Coronary artery (tissue), 2 donors: Measurements from ENCODE around the gene METTL25.

Source experiments
- DNase-seq: peaks from one replicate; pipeline ENCODE4 v3.0.0-alpha.2; 2017; ENCODE audit warnings: low spot score
- H3K27ac ChIP-seq, 2 donors: fragments of 200-600 bp; sonication (generic); one replicate each; pipeline ENCODE4 v1.5.1; 2016 to 2019
- H3K4me3 ChIP-seq: fragments of 200-600 bp; sonication (generic); 2 replicates; pipeline ENCODE4 v1.5.1; 2016; ENCODE audit warnings: mild to moderate bottlenecking, moderate library complexity
- CTCF ChIP-seq: fragments of 200-600 bp; sonication (generic); IDR thresholded peaks from one replicate; pipeline ENCODE4 v1.5.1; 2019; ENCODE audit warnings: antibody characterized with exemption

METTL25 gene

GRCh38 chr12:82437744-82438143 is 79.4 kb downstream of the METTL25 start:
- DNase-seq = no peak
- H3K27ac ChIP-seq = no peak overlapping the region
- no peak overlapping the region for H3K4me3 ChIP-seq
- TF ChIP-seq CTCF = no peak

DNA sequence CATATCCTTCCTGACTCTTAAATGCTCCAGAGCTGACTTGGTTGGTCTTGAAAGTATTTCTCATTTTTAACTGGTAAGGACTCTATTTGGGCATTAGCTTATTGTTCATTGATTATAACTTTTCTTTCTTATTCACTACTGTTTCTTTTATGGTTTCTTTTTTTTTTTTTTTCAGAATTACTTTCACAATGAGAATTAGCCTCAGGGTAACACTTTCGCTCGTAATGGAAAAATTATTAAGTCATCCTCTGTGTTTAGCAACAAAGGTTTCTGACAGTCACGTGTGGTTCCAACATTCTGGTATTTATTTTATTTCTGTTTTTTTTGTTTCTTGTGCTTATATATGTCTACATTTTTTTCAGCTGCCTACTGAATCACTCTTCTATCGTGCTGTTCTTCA is 80.0 kb downstream of the METTL25 start:
- no peak for TF ChIP-seq CTCF
- DNase-seq = no peak
- Histone ChIP-seq H3K27ac (no peak overlapping the region), H3K4me3 (no peak overlapping the region)

DNA sequence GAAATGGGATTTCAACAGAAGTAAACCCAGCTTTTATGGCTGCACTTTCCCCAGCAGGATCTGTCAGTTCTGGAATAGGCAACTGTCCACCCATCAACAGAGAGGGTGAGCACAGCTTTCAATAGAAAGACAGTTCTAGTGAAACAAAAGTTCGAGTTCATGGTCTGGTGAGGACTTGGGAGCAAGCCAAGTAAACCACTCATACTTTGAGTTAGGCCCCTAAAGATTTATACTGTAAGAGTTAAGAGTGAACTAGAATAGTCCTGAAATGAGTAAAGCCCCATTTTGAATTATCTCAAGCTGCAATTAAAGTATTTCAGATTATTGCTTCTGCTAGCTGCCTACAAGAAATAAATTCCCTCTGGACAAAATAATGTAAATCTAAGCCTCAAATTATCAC is 82.6 kb downstream of the METTL25 start:
- DNase-seq = no peak
- Histone ChIP-seq H3K4me3 (no peak overlapping the region), H3K27ac (no peak overlapping the region)
- no peak for TF ChIP-seq CTCF

DNA sequence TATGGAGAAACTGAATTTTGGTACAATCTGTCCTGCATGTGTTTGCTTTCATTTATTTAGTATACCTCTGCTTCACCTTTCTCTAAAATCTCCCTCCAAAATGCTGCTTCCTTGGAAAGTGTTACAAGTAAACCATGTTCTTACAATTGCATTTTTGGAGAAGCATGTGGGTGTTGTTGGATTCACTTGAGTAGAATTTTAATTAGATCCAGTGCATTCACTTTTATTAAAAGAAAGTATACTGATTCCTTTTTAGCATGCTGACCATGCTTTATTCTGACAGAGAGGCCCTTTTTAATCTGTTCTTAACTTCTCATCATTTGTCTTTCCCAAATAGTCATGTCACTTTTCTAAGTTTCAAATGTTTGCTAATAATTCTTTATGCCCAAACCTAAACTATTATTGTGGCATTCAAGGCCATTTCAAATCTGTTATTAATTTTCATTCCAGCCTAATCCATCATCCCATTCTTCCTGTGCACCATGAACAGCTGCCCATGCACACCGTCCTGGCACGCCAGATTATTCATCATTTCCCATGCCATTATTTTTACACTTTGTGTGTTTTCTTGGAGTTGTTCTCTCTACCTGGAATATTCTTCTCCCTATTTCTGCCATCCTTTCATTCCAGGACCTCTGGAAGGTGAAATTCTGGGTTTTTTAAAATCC is 90.7 kb downstream of the METTL25 start:
- Histone ChIP-seq H3K4me3 (no peak overlapping the region), H3K27ac (no peak overlapping the region)
- no peak for DNase-seq
- no peak for TF ChIP-seq CTCF

DNA sequence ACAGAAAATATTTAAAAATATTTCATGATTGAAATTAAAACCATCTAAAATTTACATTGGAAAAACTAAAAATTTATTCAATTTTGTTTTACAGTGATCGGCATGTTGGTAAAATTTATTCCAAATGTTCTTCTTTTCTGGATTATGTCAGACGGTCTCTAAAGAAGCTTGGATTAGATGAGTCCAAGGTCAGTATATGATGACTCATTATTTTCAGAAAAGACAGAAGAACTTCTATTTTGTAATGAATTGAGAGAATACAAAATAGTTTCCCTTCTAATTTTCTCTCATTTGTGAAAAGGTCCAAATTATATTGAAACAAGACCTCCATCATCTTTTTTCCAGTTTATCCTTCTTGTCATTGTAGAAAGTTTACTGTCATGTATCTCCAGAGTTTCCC is 98.3 kb downstream of the METTL25 start:
- TF ChIP-seq CTCF = no peak
- no peak overlapping the region for H3K27ac ChIP-seq
- no peak overlapping the region for H3K4me3 ChIP-seq
- no peak for DNase-seq

DNA sequence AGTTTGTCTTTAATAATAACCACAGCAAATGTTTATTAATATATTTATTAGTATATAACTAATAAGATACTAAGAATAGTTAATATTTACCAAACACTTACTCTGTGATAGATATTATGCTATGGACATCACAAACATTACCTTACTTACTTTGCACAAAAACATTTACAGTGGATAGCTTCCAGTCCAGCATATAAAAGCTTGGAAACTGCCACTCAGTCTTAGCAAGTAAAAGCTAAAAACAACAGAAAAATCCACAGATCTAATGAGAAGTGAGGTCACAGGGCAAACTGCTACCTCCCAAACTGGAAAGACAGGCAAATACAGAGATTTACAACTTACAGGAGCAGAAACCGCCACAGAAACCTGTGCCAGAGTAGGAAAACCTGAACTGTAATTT is 99.8 kb downstream of the METTL25 start:
- no peak for DNase-seq
- H3K4me3 ChIP-seq = no peak overlapping the region
- no peak for TF ChIP-seq CTCF
- H3K27ac ChIP-seq = no peak overlapping the region

DNA sequence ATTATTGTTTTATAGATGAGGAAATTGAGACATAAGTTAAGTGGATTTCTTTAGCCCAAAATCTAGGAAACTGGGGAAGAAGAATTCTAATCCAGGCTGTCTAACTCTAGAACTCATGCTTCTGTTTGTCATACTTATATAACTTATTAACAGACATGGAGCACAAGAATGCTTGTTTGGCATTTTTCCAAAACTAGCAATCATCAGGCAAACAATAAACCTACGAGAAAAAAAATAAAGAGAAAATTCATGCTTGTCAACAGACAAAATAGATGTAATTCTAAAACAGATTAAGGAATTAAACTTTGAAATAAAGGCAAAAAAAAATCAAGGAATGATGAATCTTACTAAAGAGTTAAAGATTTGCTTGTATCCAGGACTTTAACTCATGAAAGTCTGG is 103.1 kb downstream of the METTL25 start:
- H3K4me3 ChIP-seq = no peak overlapping the region
- no peak for TF ChIP-seq CTCF
- DNase-seq = no peak
- H3K27ac ChIP-seq = no peak overlapping the region
